NCI-H1092 treated with DMSO at 0.1 percent for 48 hours (cell line): Measurements from ENCODE around the gene DNAJC30.
"Not testable (repeated sequence)": the region's sequence is repeated elsewhere in the genome, so short reads cannot be mapped to it uniquely, and the experiment has no call there.

Experiments used
- DNase-seq: peaks from one replicate; lab custom pipeline; 2025; lab: John Stamatoyannopoulos, UW

DNAJC30 gene

DNA sequence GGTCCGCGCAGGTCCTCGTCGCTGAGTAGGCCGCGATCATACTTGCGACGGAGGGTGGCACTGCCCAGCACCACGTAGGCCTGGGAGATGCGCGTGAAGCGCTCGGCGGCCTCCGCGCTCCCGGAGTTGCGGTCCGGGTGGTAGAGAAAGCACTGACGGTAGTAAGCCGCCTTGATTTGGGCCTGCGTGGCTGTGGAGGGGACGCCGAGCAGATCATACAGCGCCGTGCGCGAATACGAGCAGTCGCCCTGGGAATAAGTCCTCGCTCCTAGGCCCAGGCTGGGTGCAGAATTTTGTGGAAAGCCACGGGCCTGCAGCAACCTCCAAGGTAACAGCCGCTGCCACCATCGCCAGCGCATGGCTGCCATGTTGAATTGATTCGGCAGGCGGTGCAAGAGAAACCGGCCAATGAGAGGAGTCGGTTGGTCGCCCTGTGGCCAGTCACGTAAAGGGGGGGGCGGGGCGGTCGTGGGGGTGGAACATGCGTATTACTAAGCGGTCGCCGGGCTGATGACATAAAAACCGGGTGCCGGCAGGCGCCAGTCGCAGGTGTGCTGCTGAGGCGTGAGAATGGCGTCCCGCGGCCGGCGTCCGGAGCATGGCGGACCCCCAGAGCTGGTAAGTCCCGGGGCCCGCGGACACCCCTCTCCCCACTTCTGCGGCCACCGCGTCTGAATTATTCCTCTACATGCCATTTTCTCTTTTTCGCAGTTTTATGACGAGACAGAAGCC lies at the start of gene DNAJC30, which contains the start of gene BUD23:
DNAJC30 (minus strand) TSS at position 398 of the 732 bp plus-strand sequence; CDS start at position 368, 30 bp downstream.
BUD23 (plus strand) TSS at position 542 of the 732 bp plus-strand sequence; CDS start at position 571, 29 bp downstream.
- DNase-seq: peak; percentile 96

DNA sequence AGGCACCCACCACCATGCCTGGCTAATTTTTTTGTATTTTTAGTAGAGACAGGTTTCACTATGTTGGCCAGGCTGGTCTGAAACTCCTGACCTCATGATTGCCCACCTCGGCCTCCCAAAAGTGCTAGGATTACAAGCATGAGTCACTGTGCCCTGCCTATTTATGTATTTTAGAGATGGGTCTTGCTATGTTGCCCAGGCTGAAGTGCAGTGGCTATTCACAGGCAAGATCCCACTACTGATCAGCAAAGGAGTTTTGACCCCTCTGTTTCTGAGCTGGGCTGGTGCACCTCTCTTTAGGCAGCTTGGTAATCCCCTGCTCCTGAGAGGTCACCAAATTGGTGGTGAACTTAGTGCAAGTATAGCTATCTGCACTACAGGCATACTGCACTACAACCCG lies 49.1 kb upstream of the DNAJC30 start:
- DNase-seq: no peak

DNA sequence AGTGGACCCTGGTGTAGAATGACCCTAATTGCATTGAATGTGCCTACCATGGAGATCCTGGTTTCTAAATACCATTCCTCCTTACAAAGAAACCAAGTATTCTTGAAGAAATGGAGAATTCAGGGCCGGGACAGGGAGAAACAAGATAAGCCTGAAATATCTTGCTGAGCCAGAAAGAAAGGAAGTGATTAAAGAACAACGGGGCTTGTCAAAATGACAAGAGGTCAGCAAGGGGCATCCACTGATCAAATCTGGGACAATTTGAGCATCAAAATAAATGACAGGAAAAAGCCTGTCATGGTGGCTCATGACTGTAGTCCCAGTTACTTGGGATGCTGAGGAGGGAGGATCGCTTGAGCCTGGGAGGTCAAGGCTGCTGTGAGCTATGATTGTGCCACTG lies 47.2 kb upstream of the DNAJC30 start:
- DNase-seq: no peak

DNA sequence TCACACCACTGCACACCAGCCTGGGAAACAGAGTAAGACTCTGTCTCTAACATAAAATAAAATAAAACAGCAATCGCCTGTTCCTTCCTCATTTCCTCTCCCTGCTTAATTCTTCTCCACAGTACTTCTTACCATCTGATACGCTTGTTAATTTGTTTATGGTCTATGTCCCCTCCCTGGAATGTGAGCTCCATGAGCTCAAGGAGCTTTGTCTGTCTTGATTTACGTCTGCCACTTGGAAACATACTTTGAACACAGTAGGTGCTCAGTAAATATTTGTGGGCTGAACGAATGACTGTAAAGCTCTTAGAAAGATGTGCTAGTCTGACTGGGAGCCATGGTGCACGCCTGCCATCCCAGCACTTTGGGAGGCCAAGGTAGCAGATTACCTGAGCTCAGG lies 45.3 kb upstream of the DNAJC30 start:
- no peak for DNase-seq

DNA sequence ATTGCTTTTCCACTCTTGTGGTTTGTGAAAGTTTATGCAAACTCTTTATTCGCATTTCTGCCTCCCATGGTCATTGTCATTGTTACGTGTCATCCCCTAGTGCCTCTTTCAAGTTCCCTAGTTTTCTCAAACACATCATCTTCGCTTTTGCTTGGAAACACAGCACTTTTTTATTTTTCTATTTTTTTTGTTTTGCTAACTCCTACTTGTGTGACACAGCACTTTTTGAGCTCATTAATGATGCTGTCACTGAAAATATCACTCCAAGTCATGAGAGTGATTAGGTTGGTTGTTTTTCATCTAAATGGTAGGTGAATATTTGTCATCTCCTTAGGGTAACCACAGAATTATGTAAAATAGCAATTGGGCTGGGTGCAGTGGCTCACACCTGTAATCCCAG lies 44.7 kb upstream of the DNAJC30 start:
- DNase-seq: no peak

DNA sequence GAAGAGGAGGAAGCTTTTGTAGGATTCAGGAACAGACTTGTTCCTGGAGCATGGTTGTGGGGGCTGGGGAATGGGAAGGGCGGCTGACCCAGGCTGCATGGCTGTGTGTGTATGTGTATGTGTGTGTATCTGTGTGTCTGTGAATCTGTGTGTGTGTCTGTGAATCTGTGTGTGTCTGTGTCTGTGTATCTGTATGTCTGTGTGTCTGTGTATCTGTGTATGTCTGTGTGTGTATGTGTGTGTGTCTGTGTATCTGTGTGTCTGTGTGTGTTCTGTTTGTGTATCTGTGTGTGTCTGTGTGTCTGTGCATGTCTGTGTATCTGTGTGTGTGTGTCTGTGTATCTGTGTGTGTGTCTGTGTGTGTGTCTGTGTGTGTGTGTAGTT lies 42.8 kb upstream of the DNAJC30 start:
- DNase-seq: no peak

DNA sequence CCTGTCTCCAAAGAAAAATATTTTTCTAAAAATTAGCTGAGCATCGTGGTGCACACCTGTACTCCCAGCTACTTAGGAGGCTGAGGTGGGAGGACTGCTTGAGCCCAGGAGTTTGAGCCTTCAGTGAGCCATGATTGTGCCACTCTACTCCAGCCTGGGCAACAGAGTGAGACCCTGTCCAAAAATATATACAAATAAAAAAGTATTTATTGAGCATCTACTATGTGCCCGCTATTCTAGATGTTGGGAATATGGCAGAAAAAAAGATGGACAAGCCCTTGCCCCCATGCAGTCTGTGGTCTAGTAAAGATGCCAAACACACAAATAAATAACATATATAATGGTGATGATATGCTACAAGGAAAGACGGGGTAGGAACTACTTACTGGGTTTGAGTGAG lies 40.6 kb upstream of the DNAJC30 start:
- DNase-seq: no peak

DNA sequence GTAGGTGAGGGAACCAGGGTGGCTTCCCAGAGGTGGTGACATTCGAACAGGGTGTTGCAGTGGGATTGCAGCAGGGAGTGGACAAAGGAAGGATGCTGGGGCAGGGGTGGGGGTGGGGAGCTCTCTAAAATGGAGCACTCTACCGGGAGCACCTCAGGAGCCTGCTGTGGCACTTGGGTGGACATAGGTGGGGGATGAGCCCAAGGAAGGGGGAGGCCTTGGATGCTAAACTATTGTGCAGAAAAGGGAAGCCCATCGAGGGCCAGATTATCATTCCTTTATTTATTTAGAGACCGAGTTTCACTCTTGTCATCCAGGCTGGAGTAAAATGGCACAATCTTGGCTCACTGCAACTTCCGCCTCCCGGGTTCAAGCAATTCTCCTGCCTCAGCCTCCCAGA lies 39.5 kb upstream of the DNAJC30 start:
- no peak for DNase-seq

DNA sequence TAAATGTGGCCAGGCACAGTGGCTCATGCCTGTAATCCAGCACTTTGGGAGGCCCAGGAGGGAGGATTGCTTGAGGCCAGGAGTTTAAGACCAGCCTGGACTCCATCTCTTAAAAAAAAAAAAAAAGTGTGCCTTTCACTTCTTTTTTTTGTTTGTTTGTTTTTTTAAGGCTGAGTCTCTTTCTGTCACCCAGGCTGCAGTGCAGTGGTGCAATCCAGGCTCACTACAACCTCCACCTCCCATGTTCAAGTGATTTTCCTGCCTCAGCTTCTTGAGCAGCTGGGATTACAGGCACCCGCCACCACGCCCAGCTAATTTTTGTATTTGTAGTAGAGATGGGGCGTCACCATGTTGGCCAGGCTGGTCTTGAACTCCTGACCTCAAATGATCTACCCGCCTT lies 38.9 kb upstream of the DNAJC30 start:
- DNase-seq: not testable (repeated sequence)

DNA sequence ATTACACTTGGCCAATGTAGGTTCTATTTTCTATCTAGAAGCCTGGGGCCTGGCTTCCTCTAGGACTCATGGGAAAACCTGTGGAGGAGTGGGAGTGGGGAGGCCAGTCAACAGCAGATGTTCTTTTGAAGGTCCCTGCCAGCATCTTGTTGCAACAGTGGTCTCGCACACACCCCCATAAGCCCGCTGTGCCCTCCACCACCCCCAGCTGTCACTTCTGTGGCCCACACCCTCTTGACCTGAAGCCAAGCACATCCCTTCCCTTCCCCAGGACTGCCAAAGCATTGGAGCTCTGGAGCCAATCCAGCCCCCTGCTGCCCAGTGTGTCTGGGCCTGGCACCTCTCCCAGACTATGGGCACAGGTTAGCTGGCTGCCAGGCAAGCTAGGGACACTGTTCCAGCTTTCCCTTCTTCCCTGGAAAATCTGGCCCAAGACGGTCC lies 38.1 kb upstream of the DNAJC30 start:
- peak; percentile 98 for DNase-seq

DNA sequence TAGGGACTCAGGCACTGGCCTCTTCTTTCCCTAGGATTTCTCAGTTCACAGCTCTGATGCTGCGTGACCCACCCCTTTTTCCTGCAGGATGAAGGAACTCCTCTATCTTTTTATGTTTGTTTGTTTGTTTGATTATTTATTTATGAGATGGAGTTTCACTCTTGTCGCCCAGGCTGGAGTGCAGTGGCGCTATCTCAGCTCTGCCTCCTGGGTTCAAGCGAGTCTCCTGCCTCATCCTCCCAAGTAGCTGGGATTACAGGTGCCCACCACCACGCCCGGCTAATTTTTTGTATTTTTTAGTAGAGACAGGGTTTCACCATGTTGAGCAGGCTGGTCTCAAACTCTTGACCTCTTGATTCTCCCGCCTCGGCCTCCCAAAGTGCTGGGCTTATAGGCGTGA lies 37.2 kb upstream of the DNAJC30 start:
- DNase-seq: not testable (repeated sequence)

DNA sequence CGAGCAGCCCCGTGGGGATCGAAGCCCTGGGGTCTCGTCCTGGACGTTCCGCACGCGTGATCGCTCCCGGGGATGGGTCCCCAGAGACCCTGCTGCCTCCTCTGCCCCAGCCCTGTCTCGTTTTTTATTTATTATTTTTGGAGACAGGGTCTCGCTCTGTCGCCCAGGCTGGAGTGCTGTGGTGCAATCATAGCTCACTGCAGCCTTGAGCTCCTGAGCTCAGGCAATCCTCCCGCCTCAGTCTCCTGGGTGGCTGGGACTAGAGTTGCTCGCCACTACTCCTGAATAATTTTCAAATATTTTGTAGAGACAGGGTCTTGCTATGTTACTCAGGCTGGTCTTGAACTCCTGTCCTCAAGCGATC lies 36.5 kb upstream of the DNAJC30 start:
- DNase-seq: no peak

DNA sequence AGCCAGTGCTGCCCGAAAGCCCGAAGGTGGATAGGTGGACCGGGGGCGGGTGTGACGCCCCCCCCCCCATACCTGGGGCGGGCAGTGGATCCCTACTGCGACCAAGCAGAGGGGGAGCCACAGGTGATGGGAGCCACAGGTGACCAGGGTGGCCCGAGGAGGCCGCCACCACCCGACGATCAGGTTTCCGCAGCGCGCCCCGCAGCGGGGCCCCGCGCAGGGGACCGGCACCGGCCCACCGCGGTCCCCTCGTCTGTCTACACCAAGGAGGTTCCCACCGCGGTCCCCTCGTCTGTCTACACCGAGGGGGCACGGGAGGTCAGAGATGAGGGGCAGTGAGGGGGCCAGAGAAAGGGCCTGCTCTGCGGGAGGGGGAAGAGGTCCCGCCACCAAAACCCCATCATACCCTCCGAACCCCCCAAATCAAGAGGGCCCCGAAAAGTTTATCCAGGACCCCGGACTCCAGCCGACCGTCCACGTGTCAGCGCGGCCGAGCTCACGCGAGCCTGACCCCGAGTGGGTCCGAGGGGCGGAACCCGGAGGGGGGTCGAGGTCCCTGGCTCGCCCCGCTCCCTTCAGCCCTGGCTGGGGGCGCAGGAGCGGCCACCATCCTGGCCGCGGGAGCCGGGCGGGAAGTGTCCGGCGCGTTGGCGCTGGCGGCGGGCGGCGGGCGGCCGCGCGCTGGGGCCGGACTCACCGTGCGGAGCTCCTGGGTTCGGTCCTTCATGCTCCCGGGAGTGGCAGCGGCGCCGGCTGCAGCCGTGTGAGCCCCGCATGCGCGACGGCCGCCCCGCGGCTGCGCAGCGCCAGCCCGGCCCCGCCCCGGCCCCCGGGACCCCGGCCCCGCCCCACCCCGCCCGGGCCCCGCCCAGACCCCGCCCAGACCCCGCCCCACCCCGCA lies 35.9 kb upstream of the DNAJC30 start, which contains the start of gene STX1A:
STX1A (minus strand) TSS at position 765 of the 901 bp plus-strand sequence; CDS start at position 727, 38 bp downstream.
- peak; percentile 62 for DNase-seq

DNA sequence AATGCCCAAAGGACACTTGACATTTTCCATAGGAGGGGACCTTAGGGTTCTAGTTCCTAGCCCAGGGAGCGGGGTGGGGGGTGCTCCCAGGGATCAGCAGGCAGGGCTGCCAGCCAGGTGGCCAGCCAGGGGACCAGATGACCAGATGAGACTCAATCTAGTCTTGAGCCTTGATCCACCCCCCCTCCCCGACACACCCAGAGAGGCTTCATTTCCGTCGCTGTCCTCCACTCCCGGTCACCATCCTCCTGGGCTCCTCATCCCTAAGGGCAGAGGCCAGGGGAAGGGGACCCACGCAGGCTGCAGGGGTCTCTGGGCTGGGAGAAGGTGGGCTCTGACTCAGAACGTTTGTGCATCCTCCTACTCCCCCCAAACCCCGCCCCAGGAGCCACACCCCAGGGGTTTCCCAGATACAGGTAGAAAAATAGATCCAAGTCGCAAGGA lies 35.2 kb upstream of the DNAJC30 start:
- DNase-seq: no peak

DNA sequence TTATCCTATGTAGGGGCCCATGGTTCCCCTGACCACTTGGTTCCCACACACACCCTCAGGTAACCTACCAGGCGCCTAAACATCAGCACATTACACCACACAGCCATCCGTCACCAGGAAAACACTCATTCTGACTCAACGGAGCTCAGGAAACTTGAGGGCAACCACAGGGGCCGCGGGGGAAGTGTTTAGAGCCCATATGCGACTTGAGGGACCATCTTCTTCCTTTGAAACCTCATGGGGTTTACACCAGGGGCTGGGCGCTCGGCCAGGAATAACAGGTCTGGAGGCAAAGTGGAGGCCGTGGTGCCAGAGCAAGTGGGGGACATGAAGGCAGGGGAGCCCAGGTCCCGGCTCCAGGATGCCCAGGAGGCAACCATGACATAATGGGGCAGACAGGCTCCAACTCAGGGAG lies 34.7 kb upstream of the DNAJC30 start:
- DNase-seq: no peak

DNA sequence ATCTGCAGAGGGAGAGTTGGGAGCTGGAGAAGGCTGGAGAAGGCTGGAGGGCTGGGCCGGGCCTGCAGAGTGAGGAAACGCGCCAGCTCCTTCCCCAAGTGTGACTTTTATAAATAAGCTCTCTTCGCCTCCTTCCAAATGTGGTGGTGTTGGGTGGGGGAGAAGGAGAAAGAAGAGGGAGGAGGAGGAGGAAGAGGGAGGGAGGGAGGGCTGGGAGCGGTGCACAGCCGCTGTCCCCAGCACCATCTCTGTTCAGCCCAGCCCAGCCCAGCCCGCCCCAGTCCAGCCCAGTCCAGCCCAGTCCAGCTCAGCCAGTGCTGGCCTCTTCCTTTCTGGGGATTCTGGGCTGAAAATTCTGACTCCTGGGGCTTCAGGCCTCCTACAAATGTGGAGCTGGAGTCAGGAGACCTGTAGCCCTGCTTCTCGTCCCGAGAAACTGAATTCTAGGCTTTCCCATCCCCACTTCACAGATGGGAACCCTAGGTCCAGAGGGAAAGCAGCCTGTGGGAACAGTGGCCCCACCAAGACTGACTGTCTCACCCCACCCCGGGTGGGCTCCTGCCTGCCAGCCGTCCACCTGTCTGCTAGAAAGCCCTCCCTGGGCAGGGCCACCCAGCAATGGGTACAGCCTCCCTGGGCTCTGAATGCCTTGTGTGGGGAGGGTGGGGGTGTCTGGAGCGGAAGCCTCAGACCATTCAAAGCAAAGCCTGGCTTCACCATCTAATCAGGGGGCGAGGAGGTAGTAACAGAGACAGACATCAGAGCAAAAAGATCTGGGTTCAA lies 34.0 kb upstream of the DNAJC30 start:
- DNase-seq: no peak

DNA sequence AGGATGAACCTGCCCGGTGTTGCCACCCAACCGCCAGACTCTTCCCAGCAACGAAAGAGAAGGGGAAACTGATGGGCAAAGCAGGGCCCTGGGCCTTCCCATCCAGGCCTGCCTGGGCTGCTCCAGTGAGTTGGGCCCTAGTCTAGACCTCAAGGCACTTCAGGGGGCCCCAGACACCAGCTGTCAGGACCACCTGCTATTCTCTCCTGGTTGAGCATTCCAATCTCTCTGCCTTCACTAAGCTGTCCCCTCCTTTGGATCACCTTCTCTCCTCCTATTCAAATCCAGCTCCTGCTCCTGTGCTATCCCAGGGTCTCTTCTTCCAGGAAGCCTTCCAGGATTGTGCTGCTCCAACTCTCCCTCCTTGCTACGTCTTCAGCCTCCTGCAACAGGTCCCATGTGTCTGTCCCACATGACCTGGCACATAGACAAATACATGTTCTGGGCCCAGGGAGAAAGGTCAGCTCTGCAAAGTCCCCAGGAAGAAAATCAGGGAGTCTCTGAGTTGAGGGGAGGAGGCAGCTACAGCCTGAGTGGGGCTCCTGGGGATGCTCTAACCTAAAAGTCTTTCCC lies 33.2 kb upstream of the DNAJC30 start:
- no peak for DNase-seq

DNA sequence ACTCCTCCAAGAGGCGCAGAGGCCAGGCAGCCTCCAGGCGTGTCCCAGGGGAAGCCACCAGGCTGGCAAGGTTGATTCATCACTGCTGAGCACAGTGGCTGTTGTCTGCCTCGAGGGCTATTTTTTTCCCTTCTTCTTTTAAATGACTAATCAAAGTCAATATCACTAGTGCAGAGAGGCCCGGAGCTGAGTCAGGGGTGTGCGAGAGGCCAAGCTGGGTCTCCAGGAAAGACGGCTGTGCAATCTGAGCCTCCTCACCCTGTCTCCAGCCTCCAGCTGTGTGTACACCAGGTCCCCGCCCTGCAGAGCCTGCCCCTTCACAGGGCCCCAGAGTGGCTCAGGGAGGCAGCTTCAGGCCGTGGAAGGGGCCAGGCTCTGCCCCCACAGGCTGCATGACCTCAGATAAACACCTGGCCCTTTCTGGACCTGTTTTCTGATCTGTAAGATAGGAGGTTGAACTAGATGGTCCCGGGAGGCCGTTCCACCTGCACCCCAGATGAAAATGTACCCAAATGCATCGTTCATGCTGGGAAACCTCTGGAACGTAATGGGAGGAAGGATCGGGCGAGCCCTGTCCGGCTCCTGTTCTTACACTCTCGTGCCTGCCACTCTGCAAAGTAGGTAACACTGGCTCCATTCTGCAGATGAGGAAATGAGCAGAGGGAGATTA lies 32.5 kb upstream of the DNAJC30 start:
- peak; percentile 37 for DNase-seq

DNA sequence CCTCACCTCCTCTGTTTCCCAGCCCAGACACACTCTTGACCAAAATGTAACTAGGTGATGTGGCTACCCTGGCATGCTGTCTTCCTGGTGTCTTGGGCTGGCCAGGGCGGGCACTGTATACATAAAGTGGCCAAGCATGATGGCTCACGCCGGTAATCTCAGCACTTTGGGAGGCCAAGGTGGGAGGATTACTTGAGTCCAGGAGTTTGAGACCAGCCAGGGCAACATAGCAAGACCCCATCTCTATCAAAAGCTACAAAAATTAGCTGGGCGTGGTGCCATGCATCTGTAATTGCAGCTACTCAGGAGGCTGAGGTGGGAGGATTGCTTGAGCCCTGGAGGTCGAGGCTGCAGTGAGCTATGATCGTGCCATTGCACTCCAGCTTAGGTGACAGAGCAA lies 30.1 kb upstream of the DNAJC30 start:
- not testable (repeated sequence) for DNase-seq

DNA sequence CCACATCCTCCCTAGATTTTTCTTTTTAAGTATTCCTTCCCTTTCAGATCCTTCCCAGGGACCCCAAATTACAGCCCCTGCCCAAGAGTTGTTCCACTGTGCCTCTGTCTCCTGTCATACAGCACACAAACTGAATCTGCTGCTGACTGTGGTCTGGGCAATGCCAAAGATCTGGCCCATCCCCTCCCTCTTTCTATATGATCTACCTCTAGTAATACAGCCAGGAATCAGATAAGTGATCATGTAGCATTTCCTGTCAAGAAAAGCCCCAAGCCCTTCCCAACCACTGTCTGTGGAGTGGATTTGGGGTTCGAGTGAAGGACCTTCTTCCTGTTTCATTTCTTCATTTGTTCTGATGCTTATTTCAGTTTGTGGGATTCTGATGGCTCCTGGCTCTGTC lies 29.5 kb upstream of the DNAJC30 start:
- no peak for DNase-seq

DNA sequence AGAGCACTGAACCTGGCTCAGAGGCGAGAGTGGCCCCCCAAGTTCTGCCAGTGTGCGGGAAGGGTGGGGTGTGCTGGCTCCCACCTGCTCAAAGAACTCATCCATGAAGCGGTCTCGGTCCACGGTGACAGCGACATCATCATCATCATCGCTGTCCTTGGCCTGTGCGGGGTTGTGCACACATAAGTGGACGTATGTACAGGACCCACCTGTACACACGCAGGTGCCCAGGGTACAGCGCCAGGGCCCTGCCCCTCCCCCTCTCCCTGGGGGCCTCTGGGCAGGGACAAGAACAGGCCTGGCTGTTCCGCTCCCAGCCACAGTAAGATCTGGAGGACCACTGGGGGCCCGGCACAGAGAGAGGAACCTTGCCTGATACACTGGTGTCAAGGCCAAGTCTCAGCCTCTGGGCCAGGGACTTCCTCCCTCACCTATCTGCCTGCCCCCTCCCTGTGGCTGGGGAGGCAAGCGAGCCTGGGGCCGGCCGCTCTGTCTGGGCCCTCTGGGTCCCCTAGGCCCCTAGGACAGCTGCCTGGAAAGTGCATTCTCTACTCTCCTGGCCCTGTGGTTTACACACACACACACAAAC lies 25.8 kb upstream of the DNAJC30 start:
- DNase-seq: no peak
